Measurements from ENCODE around the gene ARFRP1.

GRCh38 chr20:63682384-63683139 is 25.2 kb downstream of the ARFRP1 start:
- TF ChIP-seq CTCF (conservative IDR thresholded peaks at IDR 0.05 in 1 of 2, IDR thresholded peaks at IDR 0.05 in 1 of 2; ENCODE audit: extremely low read depth in 1 of 2, insufficient read depth in 1 of 2, low read depth in 1 of 2, low read length in 2 of 2) (no peak), EZH2 (IDR thresholded peaks at IDR 0.05; ENCODE audit: borderline replicate concordance, low read length) (no peak)

Data from mammary epithelial cell (primary cell).